Activated T-helper 2 cell treated with anti-CD3 and anti-CD28 coated beads, Interferon-gamma antibody, Interleukin-2, Interleukin-4, amounts not matched to agents 10 μg/mL and 5 μg/mL and 100 μg/mL, durations not matched to agents 14 hours and 24 hours and 36 hours (primary cell): ENCODE measurements around the gene S100A13. TPM values are rescaled to one million over a fixed set of nuclear protein-coding genes. Genes with fewer than 3 reads are reported as not detected.
"Not testable (repeated sequence)": the region's sequence is repeated elsewhere in the genome, so short reads cannot be mapped to it uniquely, and the experiment has no call there.

Experiments
- DNase-seq: peaks from one replicate; pipeline ENCODE4 v3.0.0; 2021; ENCODE audit warnings: low spot score
- H3K27ac Mint-ChIP-seq: one replicate; pipeline ENCODE4 v1.8.0; 2021; ENCODE audit warnings: mixed read lengths
- H3K27me3 Mint-ChIP-seq: one replicate; pipeline ENCODE4 v1.8.0; 2021; ENCODE audit warnings: low read depth, mixed read lengths
- H3K36me3 Mint-ChIP-seq: one replicate; pipeline ENCODE4 v1.8.0; 2021; ENCODE audit warnings: low read depth, mixed read lengths
- H3K4me1 Mint-ChIP-seq: one replicate; pipeline ENCODE4 v1.8.0; 2021; ENCODE audit warnings: low read depth, mixed read lengths
- H3K4me3 Mint-ChIP-seq: one replicate; pipeline ENCODE4 v1.8.0; 2021; ENCODE audit warnings: low read depth, mild to moderate bottlenecking, moderate library complexity, mixed read lengths
- H3K9me3 Mint-ChIP-seq: one replicate; pipeline ENCODE4 v1.8.0; 2021; ENCODE audit warnings: mixed read lengths
- intact Hi-C: fragments of 100-400 bp; cut with micrococcal nuclease; formaldehyde crosslinking; loops from one replicate; pipeline ENCODE4 v1.15.1; 2023
- total RNA-seq: library from RNA; stranded (reverse); gene quantifications from 2 replicates; pipeline ENCODE4 v1.2.3, GENCODE V29; 2022

Gene S100A13
- total RNA-seq, result 3.9 and 4.0 TPM in 2 replicates

DNA sequence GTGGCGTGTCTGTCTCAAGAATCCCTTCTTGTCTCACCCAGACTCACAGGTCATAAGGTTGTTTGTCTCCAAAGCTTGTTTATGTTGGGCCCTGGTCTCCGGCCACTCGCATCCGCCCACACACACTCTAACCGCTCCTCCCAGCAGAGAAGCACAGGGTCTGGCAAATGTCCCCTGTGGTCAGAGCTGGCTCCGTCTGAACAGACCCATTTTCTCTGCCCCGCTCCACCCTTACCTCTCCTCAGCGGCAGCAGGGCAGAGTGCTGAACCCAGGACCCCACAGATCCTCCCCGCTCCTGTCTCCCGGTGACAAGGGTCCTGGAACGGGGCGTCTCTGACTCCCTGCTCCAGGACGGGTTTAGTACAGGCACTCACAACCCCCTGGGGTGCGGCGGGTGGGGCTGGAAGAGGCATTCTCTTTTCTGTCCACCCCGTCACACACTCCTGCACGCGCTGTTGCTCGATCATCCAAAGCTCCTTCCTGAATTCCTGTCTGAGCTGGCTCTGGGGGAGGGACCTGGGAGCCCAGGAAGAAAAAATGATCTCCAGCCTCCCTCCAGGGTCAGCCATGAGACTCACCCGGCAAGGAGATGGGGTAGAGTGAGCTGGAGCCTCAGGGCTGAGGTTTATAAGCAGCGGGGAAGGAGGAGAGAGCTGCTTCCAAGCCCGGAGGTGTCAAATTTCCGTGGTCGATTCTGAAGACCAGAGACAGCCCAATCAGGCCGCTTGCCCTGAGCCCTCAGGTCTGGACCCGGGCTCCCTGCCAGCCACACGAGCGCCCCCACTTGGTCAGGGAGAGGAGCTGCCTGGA, at the start of gene S100A13:
Gene S100A13 (minus strand): TSS at position 602 of the 811 bp plus-strand sequence. CDS start 1,033 bp downstream, outside the sequence.
- Mint-ChIP-seq H3K27ac (no peak within 1 kb of the TSS), H3K9me3 (no peaks in the 10 kb centered on the region), H3K4me1 (peaks cover 9% of the 10 kb centered on the region), H3K36me3 (no peaks in the 10 kb centered on the region), H3K4me3 (no peak within 1 kb of the TSS), H3K27me3 (no peaks in the 10 kb centered on the region)
- intact Hi-C loops, result no loop called here
- no peak for DNase-seq

DNA sequence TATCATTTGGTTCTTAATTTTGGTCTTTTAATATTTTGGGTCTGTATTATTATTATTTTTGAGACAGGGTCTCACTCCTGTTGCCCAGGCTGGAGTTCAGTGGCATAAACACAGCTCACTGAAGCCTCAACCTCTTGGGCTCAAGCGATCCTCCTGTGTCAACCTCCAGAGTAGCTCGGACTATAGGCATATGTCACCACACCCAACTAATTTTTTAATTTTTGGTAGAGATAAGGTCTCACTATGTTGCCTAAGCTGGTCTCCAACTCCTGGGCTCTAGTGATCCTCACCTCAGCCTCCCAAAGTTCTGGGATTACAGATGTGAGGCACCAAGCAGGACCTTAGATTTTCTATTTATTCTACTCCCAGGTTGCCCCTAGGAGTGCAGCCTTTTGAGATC, 46.2 kb upstream of the S100A13 start:
- peak overlapping the region; percentile 59 for H3K4me3 Mint-ChIP-seq
- no peaks in the 10 kb centered on the region for H3K36me3 Mint-ChIP-seq
- H3K4me1 Mint-ChIP-seq, result peaks cover 26% of the 10 kb centered on the region
- peak overlapping the region; percentile 55 for H3K27ac Mint-ChIP-seq
- intact Hi-C loops, result loop anchor here (5.0 kb wide), 4 partner anchors 54 to 599 kb away; partner anchors contain the start of genes HAX1, INTS3, S100A3 and S100A4
- H3K27me3 Mint-ChIP-seq, result peaks cover 11% of the 10 kb centered on the region
- DNase-seq, result no peak
- H3K9me3 Mint-ChIP-seq, result no peaks in the 10 kb centered on the region

DNA sequence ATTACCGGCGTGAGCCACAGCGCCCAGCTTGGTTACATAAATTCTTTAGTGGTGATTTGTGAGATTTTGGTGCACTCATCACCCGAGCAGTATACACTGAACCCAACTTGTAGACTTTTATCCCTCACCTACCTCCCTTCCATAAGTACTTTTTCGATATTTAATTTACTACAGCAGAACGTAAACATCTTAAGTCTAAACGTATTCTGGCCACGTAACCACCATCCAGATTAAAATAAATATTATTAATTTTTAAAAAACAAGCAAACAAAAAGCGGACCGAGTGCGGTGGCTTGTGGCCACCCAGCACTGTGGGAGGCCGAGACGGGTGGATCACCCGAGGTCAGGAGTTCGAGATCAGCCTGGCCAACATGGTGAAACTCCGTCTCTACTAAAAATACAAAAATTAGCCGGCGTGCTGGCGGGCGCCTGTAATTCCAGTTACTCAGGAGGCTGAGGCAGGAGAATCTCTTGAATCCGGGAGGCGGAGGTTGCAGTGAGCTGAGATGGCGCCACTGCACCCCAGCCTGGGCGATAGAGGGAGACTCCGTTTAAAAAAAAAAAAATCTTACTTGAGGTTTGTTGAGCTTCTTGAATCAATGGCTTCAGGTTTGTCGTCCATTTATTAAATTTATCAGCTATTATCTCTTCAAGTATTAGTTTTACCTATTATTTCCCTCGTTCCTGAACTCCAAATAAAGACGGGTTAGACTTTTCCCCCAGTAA, 44.5 kb upstream of the S100A13 start:
- intact Hi-C loops, result loop anchor here (1.0 to 5.0 kb wide), 12 partner anchors 13 to 601 kb away; partner anchors contain the start of genes CHTOP, HAX1, INTS3 and RAB13
- H3K4me3 Mint-ChIP-seq, H3K9me3 Mint-ChIP-seq, H3K27ac Mint-ChIP-seq, H3K27me3 Mint-ChIP-seq, H3K36me3 Mint-ChIP-seq: not testable (repeated sequence)
- peak; percentile 50 for DNase-seq
- peaks cover 25% of the 10 kb centered on the region for H3K4me1 Mint-ChIP-seq

DNA sequence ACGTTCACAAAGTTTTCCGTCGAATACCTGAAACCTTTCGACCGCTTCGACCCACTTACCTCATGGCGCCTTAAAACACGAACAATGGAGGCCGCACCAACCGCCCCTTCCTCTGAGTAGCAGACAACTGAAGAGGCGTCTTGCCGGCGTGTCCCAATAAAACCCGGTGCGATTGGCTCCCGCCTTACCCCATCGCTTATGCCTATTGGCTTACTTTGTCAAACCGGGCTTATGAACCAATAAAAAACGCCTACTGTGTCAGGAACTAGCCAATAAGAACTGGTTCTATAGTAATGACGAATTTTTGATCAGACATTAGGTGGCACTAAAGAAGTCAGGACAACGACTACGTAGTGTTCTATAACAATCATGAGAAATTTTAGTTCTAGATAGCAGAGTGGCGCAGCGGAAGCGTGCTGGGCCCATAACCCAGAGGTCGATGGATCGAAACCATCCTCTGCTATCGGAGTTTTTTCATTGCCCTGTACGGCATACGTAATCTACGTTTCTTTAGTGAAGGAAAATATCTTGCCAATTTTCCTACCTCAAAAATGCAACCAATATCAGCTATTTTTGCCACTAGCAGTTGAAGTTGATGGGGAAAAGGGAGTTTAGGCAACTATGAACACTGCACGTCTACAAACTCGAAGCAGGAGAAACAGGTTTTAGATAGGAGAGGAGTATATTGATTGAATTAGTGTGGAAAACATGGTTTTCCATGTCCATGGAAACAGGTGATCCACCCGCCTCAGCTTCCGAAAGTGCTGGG, 43.7 kb upstream of the S100A13 start, which contains the start of gene ILF2:
Gene ILF2 (minus strand): TSS at position 135 of the 769 bp plus-strand sequence. CDS start 71 bp downstream, at position 64.
- H3K4me1 Mint-ChIP-seq, result peaks cover 25% of the 10 kb centered on the region
- H3K36me3 Mint-ChIP-seq, result no peaks in the 10 kb centered on the region
- H3K27ac Mint-ChIP-seq, result no peak within 1 kb of the TSS
- intact Hi-C loops, result loop anchor here (1.0 to 5.0 kb wide), 12 partner anchors 13 to 601 kb away; partner anchors contain the start of genes CHTOP, HAX1, INTS3 and RAB13
- no peak within 1 kb of the TSS for H3K4me3 Mint-ChIP-seq
- H3K27me3 Mint-ChIP-seq, result no peaks in the 10 kb centered on the region
- no peaks in the 10 kb centered on the region for H3K9me3 Mint-ChIP-seq
- peak; percentile 97 for DNase-seq

DNA sequence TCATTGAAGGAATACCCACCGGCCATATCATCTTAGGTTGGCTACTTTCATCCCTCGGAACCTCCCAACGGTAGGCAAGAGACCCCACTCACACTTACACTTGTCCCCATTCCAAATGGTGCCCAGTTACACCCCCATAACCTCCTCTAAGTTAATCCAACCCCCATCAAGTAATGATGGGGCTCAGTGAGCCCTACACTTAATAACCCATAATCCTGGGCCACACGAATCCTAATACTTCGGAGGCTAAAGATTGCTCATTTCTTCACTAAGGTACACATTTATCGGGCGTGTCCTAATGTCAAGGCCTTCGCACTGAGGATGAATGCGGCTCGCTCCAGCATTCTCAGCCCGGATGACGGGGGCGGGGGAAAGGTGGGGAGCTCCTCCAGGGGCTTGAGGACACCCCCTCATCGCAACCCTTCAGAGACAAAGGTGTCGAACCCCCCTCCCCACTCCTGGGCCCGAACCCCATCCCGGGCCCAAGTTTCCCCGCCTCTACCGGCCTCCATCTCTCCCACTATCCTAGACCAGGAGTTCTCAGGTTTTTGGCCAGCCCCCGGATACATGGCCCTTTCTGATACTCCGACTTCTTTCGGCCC, 43.1 kb upstream of the S100A13 start:
- intact Hi-C loops, result loop anchor here (2.0 to 5.0 kb wide), 6 partner anchors 57 to 602 kb away; partner anchors contain the start of genes HAX1, INTS3, S100A3 and S100A4
- Mint-ChIP-seq H3K27ac (no peak overlapping the region), H3K4me1 (peaks cover 25% of the 10 kb centered on the region), H3K9me3 (no peaks in the 10 kb centered on the region), H3K36me3 (peaks cover 6% of the 10 kb centered on the region), H3K27me3 (no peaks in the 10 kb centered on the region), H3K4me3 (no peak overlapping the region)
- DNase-seq, result no peak

DNA sequence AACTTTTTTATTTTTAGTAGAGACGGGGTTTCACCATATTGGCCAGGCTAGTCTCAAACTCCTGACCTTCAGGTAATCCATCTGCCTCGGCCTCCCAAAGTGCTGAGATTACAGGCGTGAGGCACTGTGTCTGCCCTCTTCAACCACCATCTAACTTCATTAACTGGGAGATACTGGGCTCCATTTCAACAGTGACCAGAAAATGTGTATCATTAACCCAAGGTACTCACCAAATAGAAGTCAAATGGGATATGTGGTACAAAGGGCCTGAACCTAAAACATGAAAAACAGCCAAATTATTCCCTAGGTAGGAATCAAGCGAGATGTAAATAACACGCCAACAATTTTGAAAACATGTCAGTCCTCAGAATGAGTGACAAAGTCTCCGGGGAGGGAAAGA, 42.3 kb upstream of the S100A13 start:
- peaks cover 25% of the 10 kb centered on the region for H3K4me1 Mint-ChIP-seq
- intact Hi-C loops, result loop anchor here (2.0 to 5.0 kb wide), 6 partner anchors 58 to 603 kb away; partner anchors contain the start of genes HAX1, INTS3, S100A3 and S100A4
- H3K36me3 Mint-ChIP-seq, result peaks cover 13% of the 10 kb centered on the region
- no peaks in the 10 kb centered on the region for H3K9me3 Mint-ChIP-seq
- no peak overlapping the region for H3K4me3 Mint-ChIP-seq
- H3K27me3 Mint-ChIP-seq, result no peaks in the 10 kb centered on the region
- H3K27ac Mint-ChIP-seq, result no peak overlapping the region
- no peak for DNase-seq

DNA sequence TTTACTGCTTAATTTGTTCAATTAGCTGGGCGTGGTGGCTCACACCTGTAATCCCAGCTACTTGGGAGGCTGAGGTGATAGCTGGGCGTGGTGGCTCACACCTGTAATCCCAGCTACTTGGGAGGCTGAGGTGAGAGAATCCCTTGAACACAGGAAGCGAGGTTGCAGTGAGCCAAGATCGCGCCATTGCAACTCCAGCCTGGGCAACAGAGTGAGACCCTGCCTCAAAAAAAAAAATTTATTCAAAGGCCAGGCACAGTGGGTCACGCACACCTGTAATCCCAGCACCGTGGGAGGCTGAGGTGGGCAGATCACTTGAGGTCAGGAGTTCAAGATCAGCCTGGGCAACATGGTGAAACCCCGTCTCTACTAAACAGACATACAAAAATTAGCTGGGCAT, 41.4 kb upstream of the S100A13 start:
- Mint-ChIP-seq H3K4me1 (peaks cover 25% of the 10 kb centered on the region), H3K36me3 (peaks cover 23% of the 10 kb centered on the region)
- H3K9me3 Mint-ChIP-seq, DNase-seq, intact Hi-C loops, H3K27ac Mint-ChIP-seq, H3K4me3 Mint-ChIP-seq, H3K27me3 Mint-ChIP-seq: not testable (repeated sequence)

DNA sequence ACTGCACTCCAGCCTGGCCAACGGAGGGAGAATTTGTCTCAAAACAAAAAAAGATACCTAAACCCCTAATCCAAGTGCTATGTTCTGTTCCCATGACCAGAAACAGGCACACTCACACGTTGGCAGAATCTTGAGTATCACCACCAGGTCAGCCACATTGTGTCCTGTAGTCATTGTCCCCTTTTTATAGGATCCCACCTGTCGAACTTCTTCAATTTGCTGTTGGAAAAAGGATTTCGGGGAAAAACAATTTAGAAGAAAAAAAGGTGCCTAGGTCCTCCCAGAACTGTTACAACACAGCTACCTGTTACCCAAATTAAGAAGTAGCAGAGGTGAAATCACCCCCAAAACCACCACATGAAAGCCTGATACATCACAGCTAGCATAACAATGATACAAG, 40.1 kb upstream of the S100A13 start:
- DNase-seq, result no peak
- H3K9me3 Mint-ChIP-seq, result no peaks in the 10 kb centered on the region
- intact Hi-C loops, result no loop called here
- H3K4me3 Mint-ChIP-seq, result peak overlapping the region; percentile 44
- peaks cover 23% of the 10 kb centered on the region for H3K4me1 Mint-ChIP-seq
- no peaks in the 10 kb centered on the region for H3K27me3 Mint-ChIP-seq
- H3K36me3 Mint-ChIP-seq, result peaks cover 33% of the 10 kb centered on the region
- H3K27ac Mint-ChIP-seq, result peak overlapping the region; percentile 28

DNA sequence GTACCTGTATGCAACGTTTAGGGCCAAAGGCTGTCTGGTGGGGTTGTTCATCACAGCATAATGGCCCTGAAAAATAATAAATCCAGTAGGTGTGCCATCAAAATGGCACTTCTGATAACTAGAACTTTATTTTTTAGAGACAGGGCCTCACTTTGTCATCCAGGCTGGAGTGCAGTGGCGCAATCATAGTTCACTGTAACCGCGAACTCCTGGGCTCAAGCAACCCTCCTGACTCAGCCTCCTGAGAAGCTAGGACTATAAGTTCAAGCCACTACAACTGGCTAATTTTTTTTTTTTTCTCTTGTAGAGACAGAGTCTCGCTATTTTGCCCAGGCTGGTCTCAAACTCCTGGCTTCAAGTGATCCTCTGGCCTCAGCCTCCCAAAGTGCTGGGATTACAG, 35.9 kb upstream of the S100A13 start:
- intact Hi-C loops, result no loop called here
- Mint-ChIP-seq H3K9me3 (no peaks in the 10 kb centered on the region), H3K27ac (no peak overlapping the region), H3K4me3 (no peak overlapping the region), H3K27me3 (no peaks in the 10 kb centered on the region), H3K36me3 (peaks cover 50% of the 10 kb centered on the region), H3K4me1 (peaks cover 16% of the 10 kb centered on the region)
- DNase-seq, result no peak

DNA sequence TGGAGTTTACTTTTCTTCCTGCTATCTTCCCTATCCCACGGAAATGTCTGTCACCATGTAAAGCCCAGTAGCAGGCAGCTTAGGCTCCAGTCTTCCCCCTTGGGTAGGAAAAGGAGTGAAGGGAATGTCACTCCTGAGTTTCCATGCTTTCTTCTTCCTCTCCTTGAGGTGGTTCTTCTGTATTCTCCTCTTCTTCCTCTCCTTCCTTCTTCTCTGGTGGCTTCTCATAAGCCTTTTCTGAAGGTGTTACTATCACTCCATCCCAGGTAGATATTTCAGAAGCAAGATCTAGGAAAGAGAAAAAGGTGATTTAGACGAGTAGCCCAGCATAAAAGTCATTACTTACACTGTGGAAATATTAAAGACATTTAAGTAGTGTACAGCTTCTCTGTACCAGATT, 35.0 kb upstream of the S100A13 start:
- Mint-ChIP-seq H3K4me3 (no peak overlapping the region), H3K27ac (no peak overlapping the region), H3K36me3 (peaks cover 50% of the 10 kb centered on the region), H3K4me1 (peaks cover 12% of the 10 kb centered on the region), H3K9me3 (no peaks in the 10 kb centered on the region), H3K27me3 (no peaks in the 10 kb centered on the region)
- intact Hi-C loops, result no loop called here
- no peak for DNase-seq

DNA sequence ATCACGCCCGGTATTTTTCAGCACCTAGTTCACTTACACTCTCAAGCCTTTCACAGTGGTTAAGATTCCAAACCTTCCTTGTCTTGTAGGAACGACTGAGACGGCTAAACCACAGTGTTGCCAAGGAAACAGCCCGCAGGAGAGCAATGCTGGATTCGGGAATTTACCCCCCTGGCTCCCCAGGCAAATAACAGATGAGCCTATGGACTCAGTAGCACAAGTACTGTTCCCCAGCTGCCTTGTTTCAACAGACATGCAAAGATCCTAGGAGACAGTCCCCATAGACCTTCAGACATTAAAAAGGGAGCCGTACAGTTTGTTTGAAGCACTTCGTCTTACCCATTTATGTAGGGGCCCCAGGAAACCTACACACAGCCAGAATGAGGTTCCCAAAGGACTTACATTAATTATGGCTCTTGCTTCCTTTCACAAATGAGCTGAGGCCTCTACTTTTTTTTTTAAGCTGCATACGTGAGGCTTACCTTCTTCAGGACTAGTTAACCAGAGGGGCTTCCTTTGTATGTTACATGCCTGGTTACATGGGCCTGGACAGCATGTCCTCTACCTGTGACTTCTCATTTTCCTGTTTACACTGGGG, 33.9 kb upstream of the S100A13 start:
- peaks cover 12% of the 10 kb centered on the region for H3K4me1 Mint-ChIP-seq
- no peak for DNase-seq
- intact Hi-C loops, result no loop called here
- peaks cover 50% of the 10 kb centered on the region for H3K36me3 Mint-ChIP-seq
- H3K27me3 Mint-ChIP-seq, result no peaks in the 10 kb centered on the region
- no peak overlapping the region for H3K27ac Mint-ChIP-seq
- peak overlapping the region; percentile 17 for H3K4me3 Mint-ChIP-seq
- H3K9me3 Mint-ChIP-seq, result no peaks in the 10 kb centered on the region
